Measurements from ENCODE around the gene CDHR3. TPM values are rescaled to one million over a fixed set of nuclear protein-coding genes. Genes with fewer than 3 reads are reported as not detected.
A peak's percentile ranks its signal among the peaks of the same experiment; 100 is the strongest.

Gene CDHR3
- total RNA-seq, 1 donor from 2014 or later = 8.2 TPM

DNA sequence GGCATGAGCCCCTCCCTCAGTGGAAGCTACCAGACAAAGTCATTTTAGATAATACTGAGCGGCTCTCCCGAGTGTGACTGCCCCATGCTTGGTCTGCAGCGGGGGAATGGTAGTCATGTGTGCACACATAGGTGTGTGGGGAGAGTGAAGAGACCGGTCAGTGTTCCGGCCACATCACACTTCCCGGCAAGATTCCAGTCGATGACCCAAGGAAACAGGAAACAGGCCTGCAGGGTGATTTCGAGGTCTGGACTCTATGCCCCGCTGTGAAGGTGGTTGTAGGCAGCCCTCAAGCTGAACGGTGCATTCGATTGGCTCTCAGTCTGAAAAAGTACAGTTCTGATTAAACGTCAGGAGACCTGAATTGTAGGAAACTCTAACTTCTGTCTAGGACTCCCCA, 75.9 kb downstream of the CDHR3 start:
- DNase-seq (ENCODE audit: low spot score) (no peak), ATAC-seq (no peak)
- intact Hi-C loops (cut with DNase I) = loop anchor here (5.0 kb wide), 1 partner anchor 277 kb away; no protein-coding TSS in a partner anchor

DNA sequence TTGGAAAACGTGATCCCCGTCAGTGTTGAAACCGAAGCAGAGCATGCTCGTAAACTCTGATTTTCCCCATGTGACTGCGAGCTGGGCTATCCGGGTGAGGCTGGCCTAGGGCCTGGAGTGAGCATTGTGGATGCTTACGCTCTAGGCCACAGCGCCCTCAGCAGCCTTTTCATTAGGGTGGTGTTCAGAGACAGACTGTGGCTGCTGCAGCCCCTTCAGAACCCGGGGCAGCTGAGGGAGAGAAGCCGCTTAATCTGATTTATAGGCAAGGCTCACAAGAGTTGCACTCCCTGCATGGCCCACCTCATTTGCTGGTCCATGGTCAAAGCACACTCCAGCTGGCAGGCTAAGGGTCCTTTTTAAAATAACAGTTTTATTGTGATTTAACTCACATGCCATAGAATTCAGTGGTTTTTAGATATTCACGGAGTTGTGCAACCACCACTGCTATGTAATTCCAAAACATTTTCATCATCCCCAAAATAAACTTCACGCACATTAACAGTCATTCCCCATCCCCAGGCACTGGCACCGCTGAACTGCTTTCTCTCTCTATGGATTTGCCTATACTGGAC, 76.5 kb downstream of the CDHR3 start:
- DNase-seq (ENCODE audit: low spot score) (no peak), ATAC-seq (peak; percentile 22)
- intact Hi-C loops (cut with DNase I) = loop anchor here (5.0 kb wide), 2 partner anchors 277 to 387 kb away; no protein-coding TSS in a partner anchor

- intact Hi-C loops (cut with DNase I) = loop anchor here (5.0 kb wide), 1 partner anchor 389 kb away; no protein-coding TSS in a partner anchor
- ATAC-seq (peak; percentile 13), DNase-seq (ENCODE audit: low spot score) (no peak)
These were observed 78.2 kb downstream of the CDHR3 start for GRCh38 chr7:106041140-106041717.

DNA sequence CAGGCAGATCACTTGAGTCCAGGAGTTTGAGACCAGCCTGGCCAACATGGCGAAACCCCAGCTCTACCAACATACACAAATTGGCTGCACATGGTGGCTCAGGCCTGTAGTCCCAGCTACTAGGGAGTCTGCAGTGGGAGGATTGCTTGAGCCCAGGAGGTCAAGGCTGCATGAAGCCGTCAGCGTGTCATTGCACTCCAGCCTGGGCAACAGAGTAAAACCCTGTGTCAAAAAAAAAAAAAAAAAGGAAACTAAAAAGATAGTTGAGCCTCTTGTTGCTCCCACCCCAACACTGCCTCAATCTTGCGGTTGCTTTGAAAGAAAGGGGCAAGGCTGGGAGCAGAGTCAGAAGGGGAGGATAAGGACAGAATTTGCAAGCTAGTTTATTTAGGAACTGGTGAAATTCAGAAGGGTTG, 79.1 kb downstream of the CDHR3 start:
- DNase-seq (ENCODE audit: low spot score) (no peak), ATAC-seq (peak; percentile 50)
- intact Hi-C loops (cut with DNase I) = loop anchor here (5.0 kb wide), 1 partner anchor 390 kb away; no protein-coding TSS in a partner anchor

GRCh38 chr7:106045139-106045538, 82.1 kb downstream of the CDHR3 start:
- intact Hi-C loops (cut with DNase I) = no loop called here
- no peak for ATAC-seq
- DNase-seq (ENCODE audit: low spot score) = no peak

- DNase-seq (ENCODE audit: low spot score) (no peak), ATAC-seq (no peak)
- intact Hi-C loops (cut with DNase I) = no loop called here
These were observed 82.5 kb downstream of the CDHR3 start for GRCh38 chr7:106045586-106045985.

- intact Hi-C loops (cut with DNase I) = no loop called here
- ATAC-seq (no peak), DNase-seq (ENCODE audit: low spot score) (no peak)
These were observed 84.1 kb downstream of the CDHR3 start for GRCh38 chr7:106047184-106047583.

DNA sequence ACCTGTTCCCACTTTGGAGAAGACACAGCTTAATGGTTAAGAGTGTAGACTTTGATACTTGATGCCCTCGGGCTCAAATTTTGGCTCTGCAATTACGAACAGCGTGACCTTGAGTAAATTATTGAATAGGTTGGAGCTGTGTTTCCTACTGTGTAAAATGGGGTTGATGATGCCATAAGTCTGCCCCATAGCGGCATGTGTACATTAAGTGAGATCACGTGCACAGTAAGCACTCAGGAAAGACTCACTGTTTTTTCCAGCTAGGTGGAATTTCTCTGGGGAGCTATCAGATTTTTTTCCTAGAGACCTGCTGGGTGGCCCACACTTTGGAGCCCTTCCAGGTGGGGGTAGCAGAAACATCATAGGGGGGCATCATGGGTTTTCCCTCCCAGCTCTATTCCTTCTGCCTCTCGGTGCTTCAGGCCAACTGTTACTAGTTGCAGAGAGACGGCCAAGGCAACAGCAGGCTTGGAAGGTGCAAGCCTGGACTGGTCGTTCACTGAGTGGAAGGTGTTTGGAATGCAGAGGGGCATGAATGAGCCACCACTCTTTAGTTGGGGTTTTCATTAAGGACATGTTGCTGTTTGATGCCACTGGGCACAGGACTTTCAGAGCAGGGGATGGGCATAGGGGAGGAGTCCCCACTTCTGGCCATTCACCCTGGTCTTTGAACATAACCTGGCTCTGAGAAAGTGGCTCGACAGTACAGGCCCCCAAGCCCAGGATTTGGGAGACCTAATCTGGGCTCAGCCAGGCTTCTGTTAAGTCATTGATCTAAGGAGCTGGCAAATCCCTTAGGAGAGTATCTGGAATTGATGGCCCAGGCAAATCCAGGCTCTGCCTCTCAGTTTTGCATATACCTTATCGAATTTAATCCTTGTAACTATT, 85.0 kb downstream of the CDHR3 start:
- no peak for ATAC-seq
- intact Hi-C loops (cut with DNase I) = no loop called here
- no peak for DNase-seq (ENCODE audit: low spot score)

DNA sequence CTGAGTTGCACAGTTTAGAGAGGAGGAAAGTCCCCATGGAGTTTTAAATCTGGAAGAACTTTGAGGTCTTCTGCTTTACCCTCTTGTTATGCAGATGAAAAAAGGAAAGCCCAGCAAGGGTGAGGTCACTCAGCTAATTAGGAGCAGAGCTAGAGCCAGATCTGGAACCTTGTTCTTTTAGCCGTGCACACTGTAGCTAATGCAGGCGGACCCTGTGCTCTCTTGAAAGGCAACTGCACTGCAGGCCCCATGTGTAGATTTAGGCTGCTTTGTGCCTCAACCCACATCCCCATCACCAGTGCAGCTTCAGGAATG, 85.6 kb downstream of the CDHR3 start:
- intact Hi-C loops (cut with DNase I) = no loop called here
- no peak for DNase-seq (ENCODE audit: low spot score)
- ATAC-seq = no peak

- intact Hi-C loops (cut with DNase I) = no loop called here
These were observed 86.2 kb downstream of the CDHR3 start for GRCh38 chr7:106049139-106049752.

DNA sequence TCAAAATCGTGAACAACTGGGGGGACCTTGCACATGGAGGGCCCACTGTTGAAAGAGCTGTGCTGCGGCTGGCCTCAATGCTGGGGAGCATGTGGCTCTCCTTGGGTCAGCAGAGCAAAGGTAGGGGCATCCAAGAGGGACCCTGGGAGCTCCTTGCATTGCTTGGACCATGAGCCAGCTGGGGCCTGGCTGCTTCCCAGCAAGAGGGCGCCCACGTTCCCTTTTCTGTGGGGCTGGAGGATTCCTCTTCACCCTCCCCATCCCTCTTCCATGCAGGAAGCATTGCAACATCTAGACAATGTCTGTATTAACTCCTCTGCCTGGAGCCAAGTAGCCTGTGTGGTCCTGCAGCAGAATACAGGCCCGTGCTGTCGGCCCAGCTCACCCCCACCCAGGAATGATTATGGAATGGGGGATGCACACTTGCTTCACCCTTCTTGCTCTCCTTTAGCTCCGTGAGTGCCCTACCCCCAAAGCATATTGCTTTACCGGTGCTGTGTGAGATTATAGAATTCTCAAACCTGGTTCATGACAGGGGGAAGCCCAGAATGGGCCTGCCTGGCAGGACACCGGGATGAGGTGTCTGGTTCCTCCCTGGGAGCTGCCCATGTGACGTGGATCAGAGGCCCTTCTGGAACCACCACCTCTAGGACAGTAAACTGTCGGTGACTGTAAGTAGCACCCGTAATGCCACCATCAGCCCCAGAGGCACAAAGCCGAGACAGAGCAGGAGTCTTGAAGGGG, 87.1 kb downstream of the CDHR3 start:
- peak; percentile 88 for ATAC-seq

More at GRCh38 chr7:106049139-106049752, 86.2 kb downstream of the CDHR3 start:
- no peak for DNase-seq (ENCODE audit: low spot score)
- no peak for ATAC-seq

DNA sequence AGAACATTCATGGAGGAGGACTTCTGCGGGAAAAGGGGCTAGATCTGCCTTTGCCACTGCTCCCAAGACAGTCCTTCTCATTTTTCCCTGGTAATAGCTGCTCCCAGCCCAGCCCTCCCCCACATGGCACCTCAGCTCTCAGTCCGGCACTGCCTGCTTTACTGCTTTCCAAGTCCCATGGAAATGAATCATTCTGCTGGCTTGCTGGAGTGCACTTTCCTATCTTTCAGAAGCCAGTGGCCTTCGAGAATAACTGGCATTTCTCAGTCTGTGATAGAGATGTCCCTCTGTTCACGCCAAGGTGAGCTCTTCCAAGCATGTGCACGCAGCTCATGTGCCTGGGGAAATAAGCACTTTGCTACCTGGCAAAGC, 87.7 kb downstream of the CDHR3 start:
- DNase-seq (ENCODE audit: low spot score) = no peak
- intact Hi-C loops (cut with DNase I) = no loop called here
- peak; percentile 72 for ATAC-seq

More for the DNA sequence above, 87.1 kb downstream of the CDHR3 start:
- intact Hi-C loops (cut with DNase I) = no loop called here
- peak; percentile 77 for DNase-seq (ENCODE audit: low spot score)

GRCh38 chr7:106052681-106053080, 89.6 kb downstream of the CDHR3 start:
- intact Hi-C loops (cut with DNase I) = no loop called here
- no peak for ATAC-seq

GRCh38 chr7:106053109-106053508, 90.0 kb downstream of the CDHR3 start:
- ATAC-seq = no peak
- peak; percentile 30 for DNase-seq (ENCODE audit: low spot score)
- intact Hi-C loops (cut with DNase I) = no loop called here

More at GRCh38 chr7:106052681-106053080, 89.6 kb downstream of the CDHR3 start:
- DNase-seq (ENCODE audit: low spot score) = no peak

DNA sequence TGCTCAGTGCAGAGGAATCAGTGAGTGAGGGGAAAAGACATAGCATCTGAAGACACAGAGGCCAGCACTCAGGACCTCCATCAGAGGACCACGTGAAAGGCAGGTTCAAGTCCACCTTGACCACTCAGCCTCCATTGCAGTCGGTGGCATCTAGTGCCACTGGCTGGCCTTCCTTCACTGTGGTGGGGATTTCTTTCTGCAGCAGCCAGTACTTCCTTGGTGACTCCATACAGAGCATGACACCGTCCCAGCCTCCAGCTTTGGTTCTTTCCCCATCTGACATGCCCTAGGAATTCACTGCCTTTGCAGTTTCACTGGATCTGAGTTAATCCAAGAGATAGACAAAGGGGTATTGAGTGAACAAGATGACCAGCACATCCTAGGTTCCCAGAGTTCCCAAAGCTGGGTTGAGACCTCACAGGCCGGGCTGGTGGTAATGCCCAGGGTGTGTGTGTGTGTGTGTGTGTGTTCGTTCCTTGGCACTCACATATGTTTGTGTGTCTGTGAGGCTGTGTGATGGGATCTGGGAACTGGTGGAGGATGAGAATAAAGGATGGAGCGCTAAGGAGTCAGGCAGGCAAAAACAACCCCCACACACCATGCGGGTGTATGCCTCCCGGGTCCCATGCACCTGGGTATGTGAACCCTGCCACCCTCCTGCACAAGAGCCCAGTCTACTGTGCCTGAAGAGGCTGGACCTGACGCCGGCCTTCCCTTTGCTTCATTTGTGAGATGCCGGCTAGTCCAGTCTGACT, 91.3 kb downstream of the CDHR3 start:
- intact Hi-C loops (cut with DNase I) = no loop called here
- peak; percentile 37 for DNase-seq (ENCODE audit: low spot score)

GRCh38 chr7:106054971-106055532, 92.0 kb downstream of the CDHR3 start:
- ATAC-seq (no peak), DNase-seq (ENCODE audit: low spot score) (no peak)
- intact Hi-C loops (cut with DNase I) = loop anchor here (5.0 kb wide), 1 partner anchor 97 kb away; no protein-coding TSS in a partner anchor

More for the DNA sequence above, 91.3 kb downstream of the CDHR3 start:
- ATAC-seq = no peak

- ATAC-seq (peak; percentile 89), DNase-seq (ENCODE audit: low spot score) (peak; percentile 77)
- intact Hi-C loops (cut with DNase I) = loop anchor here (5.0 kb wide), 1 partner anchor 96 kb away; no protein-coding TSS in a partner anchor
These were observed 93.6 kb downstream of the CDHR3 start for GRCh38 chr7:106056513-106057203.
